ENCODE results near the gene NSD1. TPM values are rescaled to one million over a fixed set of nuclear protein-coding genes. Genes with fewer than 3 reads are reported as not detected.

The NSD1 gene
- total RNA-seq, 1 experiment from 2014 or later = 58.8 TPM

DNA sequence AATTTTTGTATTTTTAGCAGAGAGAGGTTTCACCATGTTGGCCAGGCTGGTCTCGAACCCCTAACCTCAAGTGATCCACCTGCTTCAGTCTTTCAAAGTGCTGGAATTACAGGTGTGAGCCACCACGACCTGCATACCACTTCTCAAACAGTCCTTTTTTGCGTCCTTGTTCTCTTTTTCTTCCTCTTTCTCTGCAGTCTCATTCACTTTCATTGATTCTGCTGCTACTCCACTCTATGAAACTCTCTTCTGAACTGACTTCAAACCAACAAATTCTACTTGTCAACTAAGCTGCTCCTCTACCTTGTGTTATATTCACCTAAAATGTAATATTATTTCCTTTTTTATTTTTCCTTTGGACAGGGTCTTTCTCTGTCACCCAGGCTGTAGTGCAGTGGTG lies 7.9 kb downstream of the NSD1 start:
- H3K4me3 ChIP-seq (replicated peaks in 1 of 2; ENCODE audit: low read depth in 1 of 2, low read length in 2 of 2) = no peak overlapping the region
- H3K36me3 ChIP-seq (ENCODE audit: control insufficient read depth in 1 of 2, insufficient read depth in 2 of 2, low read length in 2 of 2) = peaks cover 11 to 34% of the 10 kb centered on the region in 2 experiments; a peak in 3 of 4 replicates
- ATAC-seq (no peak), DNase-seq (ENCODE audit: low read depth, low spot score) (no peak)
- ChIA-PET CTCF (no interaction called here), RAD21 (ENCODE audit: low non-redundant PET in 1 of 2, low total read pairs in 2 of 2, uncharacterized antibody in 2 of 2, unreplicated experiment in 2 of 2) (no interaction called here), POLR2A (no interaction called here)
- H3K27me3 ChIP-seq (ENCODE audit: insufficient read depth, low read length) = no peaks in the 10 kb centered on the region
- H3K9me3 ChIP-seq (ENCODE audit: control insufficient read depth in 1 of 2, insufficient read depth in 1 of 2, low read depth in 1 of 2, low read length in 2 of 2) = no peaks in the 10 kb centered on the region
- peaks cover 4% of the 10 kb centered on the region; the same call in 1 of the 2 replicates for H4K20me1 ChIP-seq (ENCODE audit: insufficient read depth)
- H3K4me2 ChIP-seq (ENCODE audit: low read length) = no peak overlapping the region
- BruUV-seq (replicated peaks) = no TSS peak
- no peak overlapping the region for H3K27ac ChIP-seq (ENCODE audit: low read depth, low read length)
- no peak overlapping the region for H2AFZ ChIP-seq (ENCODE audit: low read depth, low read length, poor library complexity, severe bottlenecking)
- H3K4me1 ChIP-seq (ENCODE audit: control insufficient read depth in 1 of 2, insufficient read depth in 2 of 2, low read length in 2 of 2) = no peaks in the 10 kb centered on the region
- H3K9ac ChIP-seq (ENCODE audit: low read length) = no peak overlapping the region
- TF ChIP-seq, protein P1, sequence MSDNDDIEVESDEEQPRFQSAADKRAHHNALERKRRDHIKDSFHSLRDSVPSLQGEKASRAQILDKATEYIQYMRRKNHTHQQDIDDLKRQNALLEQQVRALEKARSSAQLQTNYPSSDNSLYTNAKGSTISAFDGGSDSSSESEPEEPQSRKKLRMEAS (IDR thresholded peaks at IDR 0.05) = no peak
- TF ChIP-seq CEBPB (IDR thresholded peaks at IDR 0.05; ENCODE audit: low read depth) (no peak), SRF (IDR thresholded peaks at IDR 0.05; ENCODE audit: low read depth) (no peak), ZNF274 (IDR thresholded peaks at IDR 0.05; ENCODE audit: low read depth, low read length) (no peak), ZFX (IDR thresholded peaks at IDR 0.05) (no peak), ELF1 (IDR thresholded peaks at IDR 0.05; ENCODE audit: borderline replicate concordance, low read depth) (no peak), POLR2AphosphoS5 (IDR thresholded peaks at IDR 0.05; ENCODE audit: low read depth, low read length) (no peak), EZH2 (IDR thresholded peaks at IDR 0.05) (no peak), POLR2A (IDR thresholded peaks at IDR 0.05; ENCODE audit: borderline replicate concordance, extremely low read depth, insufficient read depth, insufficient read length) (no peak)
- TF ChIP-seq, protein P2, sequence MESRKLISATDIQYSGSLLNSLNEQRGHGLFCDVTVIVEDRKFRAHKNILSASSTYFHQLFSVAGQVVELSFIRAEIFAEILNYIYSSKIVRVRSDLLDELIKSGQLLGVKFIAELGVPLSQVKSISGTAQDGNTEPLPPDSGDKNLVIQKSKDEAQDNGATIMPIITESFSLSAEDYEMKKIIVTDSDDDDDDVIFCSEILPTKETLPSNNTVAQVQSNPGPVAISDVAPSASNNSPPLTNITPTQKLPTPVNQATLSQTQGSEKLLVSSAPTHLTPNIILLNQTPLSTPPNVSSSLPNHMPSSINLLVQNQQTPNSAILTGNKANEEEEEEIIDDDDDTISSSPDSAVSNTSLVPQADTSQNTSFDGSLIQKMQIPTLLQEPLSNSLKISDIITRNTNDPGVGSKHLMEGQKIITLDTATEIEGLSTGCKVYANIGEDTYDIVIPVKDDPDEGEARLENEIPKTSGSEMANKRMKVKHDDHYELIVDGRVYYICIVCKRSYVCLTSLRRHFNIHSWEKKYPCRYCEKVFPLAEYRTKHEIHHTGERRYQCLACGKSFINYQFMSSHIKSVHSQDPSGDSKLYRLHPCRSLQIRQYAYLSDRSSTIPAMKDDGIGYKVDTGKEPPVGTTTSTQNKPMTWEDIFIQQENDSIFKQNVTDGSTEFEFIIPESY (IDR thresholded peaks at IDR 0.05; ENCODE audit: extremely low read depth, insufficient replicate concordance, low read length) = no peak
- no peaks in the 10 kb centered on the region for H3K9me2 ChIP-seq (ENCODE audit: insufficient read depth)
- peaks cover 92% of the 10 kb centered on the region for H3K79me2 ChIP-seq (ENCODE audit: insufficient read depth, low read length)
- intact Hi-C loops (cut with micrococcal nuclease) = no loop called here

All from HCT116 (cell line).